Bronchial epithelial cell (primary cell): ENCODE results near the gene PANK1. TPM values are rescaled to one million over a fixed set of nuclear protein-coding genes. Genes with fewer than 3 reads are reported as not detected.

Experiments
- DNase-seq: peaks from one replicate; pipeline ENCODE4 v3.0.0-alpha.2; 2010; ENCODE audit warnings: low read depth
- FAIRE-seq: peaks from 2 replicates; lab custom pipeline; 2011; peaks lifted over from hg19 to GRCh38; lab: Jason Lieb, UNC
- H3K27me3 ChIP-seq: 2 replicates; pipeline ENCODE4 v1.5.1; 2011; ENCODE audit warnings: low read length; ENCODE audit not compliant: control insufficient read depth, insufficient read depth
- H3K36me3 ChIP-seq: 2 replicates; pipeline ENCODE4 v1.5.1; 2011; ENCODE audit warnings: low read length; ENCODE audit not compliant: control insufficient read depth, insufficient read depth
- H3K4me3 ChIP-seq: 2 replicates; pipeline ENCODE4 v1.5.1; 2011; ENCODE audit warnings: mild to moderate bottlenecking, low read depth, low read length, control low read depth
- total RNA-seq: library from RNA; depleted of rRNA; stranded (reverse); fragments of >200 nt; gene quantifications from 2 replicates; pipeline ENCODE4 v1.2.1, GENCODE V29; 2014
- TF ChIP-seq, protein P1 (sequence below): IDR thresholded peaks from 2 replicates; pipeline ENCODE4 v1.5.1; 2011; ENCODE audit warnings: mild to moderate bottlenecking, moderate library complexity, low read length, control low read depth, inconsistent platforms; ENCODE audit not compliant: insufficient read depth, severe bottlenecking

The PANK1 gene
- total RNA-seq, 1 donor from 2014 or later: 8.4 TPM

DNA sequence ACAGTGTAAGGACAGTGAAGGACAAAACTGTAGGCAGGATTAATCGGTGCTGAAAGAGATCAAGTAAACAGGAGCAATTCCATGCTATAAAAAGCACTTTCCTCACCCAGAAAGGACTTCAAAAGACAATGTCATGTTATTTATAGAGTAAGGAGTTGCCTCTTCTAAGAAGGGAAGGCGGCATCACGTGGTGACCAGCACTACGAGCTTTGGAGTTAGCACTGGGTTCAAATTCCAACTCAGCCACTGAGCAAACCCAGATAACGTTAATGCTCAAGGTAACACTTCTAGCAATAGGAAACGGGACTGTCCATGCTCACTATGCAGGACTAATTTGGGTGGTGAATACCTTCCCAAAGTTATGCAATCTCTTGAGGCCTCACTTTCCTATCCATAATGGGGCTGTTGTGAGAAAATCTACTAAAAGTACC is 715 bp upstream of the PANK1 start:
- no peak overlapping the region for H3K4me3 ChIP-seq
- no peak for FAIRE-seq
- no peaks in the 10 kb centered on the region for H3K27me3 ChIP-seq
- no peaks in the 10 kb centered on the region for H3K36me3 ChIP-seq
- TF ChIP-seq, protein P1, sequence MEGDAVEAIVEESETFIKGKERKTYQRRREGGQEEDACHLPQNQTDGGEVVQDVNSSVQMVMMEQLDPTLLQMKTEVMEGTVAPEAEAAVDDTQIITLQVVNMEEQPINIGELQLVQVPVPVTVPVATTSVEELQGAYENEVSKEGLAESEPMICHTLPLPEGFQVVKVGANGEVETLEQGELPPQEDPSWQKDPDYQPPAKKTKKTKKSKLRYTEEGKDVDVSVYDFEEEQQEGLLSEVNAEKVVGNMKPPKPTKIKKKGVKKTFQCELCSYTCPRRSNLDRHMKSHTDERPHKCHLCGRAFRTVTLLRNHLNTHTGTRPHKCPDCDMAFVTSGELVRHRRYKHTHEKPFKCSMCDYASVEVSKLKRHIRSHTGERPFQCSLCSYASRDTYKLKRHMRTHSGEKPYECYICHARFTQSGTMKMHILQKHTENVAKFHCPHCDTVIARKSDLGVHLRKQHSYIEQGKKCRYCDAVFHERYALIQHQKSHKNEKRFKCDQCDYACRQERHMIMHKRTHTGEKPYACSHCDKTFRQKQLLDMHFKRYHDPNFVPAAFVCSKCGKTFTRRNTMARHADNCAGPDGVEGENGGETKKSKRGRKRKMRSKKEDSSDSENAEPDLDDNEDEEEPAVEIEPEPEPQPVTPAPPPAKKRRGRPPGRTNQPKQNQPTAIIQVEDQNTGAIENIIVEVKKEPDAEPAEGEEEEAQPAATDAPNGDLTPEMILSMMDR: no peak
- no peak for DNase-seq

DNA sequence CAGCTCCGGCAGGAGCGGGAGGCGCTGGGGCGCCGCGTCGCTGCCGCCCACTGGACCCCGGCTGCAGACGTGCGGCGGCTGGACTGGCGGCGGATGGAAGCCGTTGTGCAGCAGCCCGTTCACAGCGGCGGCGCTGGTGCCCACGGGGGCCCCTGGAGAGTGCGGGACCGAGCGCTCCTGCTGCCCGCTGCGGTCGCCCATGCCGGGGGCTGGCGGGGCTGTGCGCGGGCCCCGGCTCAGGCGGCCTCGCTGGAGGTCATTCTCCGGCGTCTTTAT is 413 bp downstream of the PANK1 start:
- H3K4me3 ChIP-seq: peak overlapping the region; percentile 51
- no peaks in the 10 kb centered on the region for H3K36me3 ChIP-seq
- TF ChIP-seq, protein P1: no peak
- FAIRE-seq (no peak), DNase-seq (no peak)
- no peaks in the 10 kb centered on the region for H3K27me3 ChIP-seq

DNA sequence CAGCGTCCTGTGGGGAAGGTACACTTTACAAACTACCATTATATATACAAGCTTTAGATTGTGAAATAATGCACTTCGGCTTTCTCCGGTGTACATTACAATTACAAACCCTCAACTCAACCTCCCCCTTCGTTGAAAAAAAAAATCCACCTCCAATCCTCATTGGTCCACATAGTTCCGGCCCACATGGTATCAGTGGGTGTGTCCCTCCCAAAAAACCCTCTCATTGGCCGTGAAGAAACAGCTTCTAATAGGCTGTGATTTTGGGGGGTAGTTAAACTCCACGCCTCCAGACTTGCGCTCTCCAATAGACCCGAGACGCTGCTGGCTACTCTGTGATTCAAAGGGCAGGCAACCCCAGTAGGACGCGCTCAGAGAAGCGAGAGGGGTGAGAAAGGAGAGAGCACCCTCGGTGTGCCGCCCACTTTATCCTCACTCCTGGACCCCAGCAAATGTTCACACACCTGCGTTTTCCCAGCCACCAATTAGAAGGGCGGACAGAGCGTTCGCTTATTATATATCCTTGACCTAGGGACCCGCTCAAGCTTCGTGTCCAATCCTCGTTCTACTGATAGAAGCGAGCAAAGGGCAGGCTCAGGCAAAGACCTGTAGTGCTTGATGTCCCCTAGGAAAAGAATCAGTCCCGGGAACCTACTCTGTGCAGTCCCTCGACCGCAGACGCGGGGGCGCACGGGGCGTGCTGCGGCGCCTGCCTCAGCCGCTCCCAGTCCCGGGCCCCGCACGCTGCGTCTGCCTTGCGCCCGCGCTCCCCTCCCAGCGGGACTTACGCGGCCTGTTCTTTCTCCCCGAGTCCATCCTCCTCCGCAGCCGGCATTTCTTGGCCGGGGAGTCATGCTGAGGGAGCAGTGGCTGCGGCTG is 991 bp downstream of the PANK1 start:
- Histone ChIP-seq H3K27me3 (no peaks in the 10 kb centered on the region), H3K4me3 (peak overlapping the region; percentile 51), H3K36me3 (no peaks in the 10 kb centered on the region)
- TF ChIP-seq, protein P1: peak; percentile 1
- FAIRE-seq (peak; percentile 95), DNase-seq (peak; percentile 98)

DNA sequence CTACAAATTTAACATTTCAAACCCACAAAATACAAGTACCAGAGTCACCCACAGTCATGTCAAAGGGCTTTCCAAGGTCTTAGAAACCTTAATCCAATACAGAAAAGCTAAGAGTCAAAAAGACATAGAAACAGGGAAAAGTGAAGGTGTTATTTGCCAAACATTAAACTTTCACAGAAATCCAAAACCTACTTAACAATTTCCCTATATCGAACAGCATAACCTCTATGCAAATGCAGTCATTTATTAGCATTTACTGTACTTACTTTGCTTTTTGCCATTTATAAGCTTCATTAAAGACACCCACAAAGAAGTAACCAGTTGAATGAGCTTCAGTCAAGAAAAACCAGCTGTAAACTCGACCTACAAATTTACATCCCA is 1.6 kb downstream of the PANK1 start:
- TF ChIP-seq, protein P1: no peak
- FAIRE-seq (no peak), DNase-seq (no peak)
- H3K4me3 ChIP-seq: peak overlapping the region; percentile 51
- H3K36me3 ChIP-seq: no peaks in the 10 kb centered on the region
- no peaks in the 10 kb centered on the region for H3K27me3 ChIP-seq

DNA sequence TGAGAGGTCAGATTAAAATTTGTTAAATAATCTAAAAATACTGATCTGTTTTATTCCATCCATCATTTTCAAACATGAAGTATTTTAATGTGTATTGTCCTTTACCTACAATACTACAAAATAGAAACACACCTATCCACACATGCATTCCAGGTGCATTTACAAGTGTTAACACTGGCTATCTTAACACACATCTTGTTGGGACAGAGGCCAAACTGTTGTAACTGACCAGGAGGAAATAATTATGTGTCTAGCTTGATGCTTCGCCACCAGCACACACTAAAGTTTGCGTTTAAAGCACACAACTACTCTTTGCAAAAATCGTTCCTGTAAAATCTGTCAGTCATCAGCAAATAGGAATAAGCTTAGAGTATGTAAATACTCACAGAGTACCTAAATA is 2.8 kb downstream of the PANK1 start:
- no peaks in the 10 kb centered on the region for H3K27me3 ChIP-seq
- FAIRE-seq (no peak), DNase-seq (no peak)
- H3K4me3 ChIP-seq: no peak overlapping the region
- H3K36me3 ChIP-seq: no peaks in the 10 kb centered on the region
- TF ChIP-seq, protein P1: no peak

DNA sequence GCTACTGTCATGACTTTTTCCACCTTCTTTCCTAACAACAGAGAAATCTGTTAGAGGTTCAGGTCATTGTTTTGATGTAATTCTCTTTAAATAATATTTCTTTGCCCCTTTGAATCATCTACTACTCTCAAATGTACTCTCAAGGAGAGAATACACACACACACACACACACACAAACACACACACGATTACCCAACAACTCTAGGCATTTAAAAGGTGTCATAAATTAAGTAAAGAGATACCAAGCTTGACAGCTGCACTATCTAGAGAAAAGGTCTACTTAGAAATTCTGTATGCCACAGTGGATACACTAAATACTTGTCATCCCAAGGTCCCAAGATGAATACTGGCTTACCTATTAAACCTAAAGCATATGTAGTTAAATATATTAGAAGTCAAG is 4.8 kb downstream of the PANK1 start:
- H3K4me3 ChIP-seq: no peak overlapping the region
- no peak for DNase-seq
- no peak for FAIRE-seq
- H3K27me3 ChIP-seq: no peaks in the 10 kb centered on the region
- TF ChIP-seq, protein P1: no peak
- H3K36me3 ChIP-seq: no peaks in the 10 kb centered on the region
